NOMO-1 treated with DMSO at 0.1 percent for 48 hours (cell line): Measurements from ENCODE around the gene AGPAT2.
"Not testable (repeated sequence)": the region's sequence is repeated elsewhere in the genome, so short reads cannot be mapped to it uniquely, and the experiment has no call there.

ENCODE experiments used
- DNase-seq: peaks from one replicate; lab custom pipeline; 2025; ENCODE audit not compliant: unreplicated experiment; lab: John Stamatoyannopoulos, UW

The AGPAT2 gene

GRCh38 chr9:136720898-136721338 is 33.7 kb upstream of the AGPAT2 start:
- DNase-seq: no peak

GRCh38 chr9:136720251-136720897 is 33.1 kb upstream of the AGPAT2 start:
- DNase-seq: no peak

DNA sequence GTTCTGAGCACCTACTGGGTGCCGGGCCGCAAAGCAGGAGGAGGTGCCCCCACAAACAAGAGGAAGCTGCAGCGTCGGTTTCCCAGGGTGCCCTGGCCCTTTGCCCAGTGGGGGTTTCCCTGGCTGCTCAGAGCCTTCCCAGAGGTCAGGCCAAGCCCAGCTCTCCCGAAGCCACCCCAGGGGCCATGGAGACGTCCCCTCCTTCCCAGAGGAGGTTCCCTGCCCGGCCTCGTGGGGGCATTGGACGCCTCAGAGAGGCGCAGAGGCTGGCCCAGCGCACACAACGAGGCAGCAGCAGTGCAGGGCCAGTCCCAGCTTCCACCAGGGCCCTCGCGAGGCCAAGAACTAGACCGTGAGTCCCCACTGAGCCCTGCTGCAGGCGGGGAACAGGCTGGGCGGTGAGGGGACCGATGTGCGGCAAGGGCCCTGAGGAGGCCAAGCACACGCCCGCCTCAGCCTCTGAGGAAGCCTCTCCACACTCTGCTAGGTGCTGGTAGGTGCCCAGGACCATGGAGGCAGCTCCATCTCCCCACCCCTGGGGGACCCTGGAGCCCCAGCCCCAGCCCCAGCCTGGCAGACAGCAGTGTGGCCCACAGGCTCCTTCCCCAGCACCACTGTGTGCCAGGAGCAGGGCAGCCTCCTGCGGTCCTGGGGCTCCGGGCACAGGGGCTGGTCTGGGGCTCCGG is 32.1 kb upstream of the AGPAT2 start:
- no peak for DNase-seq

DNA sequence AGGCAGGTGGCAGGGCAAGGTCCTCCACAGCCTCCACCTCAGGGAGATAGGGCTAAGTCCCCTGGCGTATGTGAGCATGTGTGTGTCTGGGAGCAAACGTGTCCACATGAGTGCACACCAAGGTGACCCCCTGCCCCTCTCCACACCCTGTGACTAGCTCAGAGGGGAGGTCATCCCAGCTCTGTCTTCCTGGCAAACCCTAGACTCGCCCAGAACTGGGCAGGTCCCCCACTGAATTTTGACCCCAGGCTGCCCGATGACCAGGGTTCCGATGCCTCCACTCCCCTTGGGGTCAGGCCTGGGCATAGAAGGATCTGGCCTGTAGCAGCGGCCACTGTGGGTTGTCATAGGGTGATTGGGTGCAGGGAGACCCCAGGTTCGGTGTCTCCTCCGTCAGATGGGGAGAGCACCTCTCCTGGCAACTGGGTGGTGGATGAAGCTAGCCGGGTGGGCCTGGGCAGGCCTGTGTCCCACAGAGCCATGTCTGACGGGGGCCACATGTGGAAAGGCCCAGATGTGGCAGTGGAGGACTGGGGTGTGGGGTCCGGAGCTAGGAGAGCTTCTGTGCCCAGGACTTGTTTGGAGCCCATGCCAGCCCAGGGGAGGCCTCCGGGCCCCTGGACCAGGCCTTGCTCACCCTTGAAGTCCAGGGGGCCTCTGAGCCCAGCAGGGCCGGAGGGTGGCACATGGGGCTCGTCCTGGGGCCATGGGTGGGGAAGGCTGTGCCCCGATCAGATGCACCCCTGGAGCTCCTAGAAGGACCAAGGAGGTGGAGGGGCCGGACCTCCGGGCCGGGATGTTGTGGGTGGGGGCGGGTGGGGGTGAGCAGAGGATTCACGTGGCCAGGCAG is 31.3 kb upstream of the AGPAT2 start:
- DNase-seq: no peak

- no peak for DNase-seq
Measured at GRCh38 chr9:136717399-136717798, 30.1 kb upstream of the AGPAT2 start.

GRCh38 chr9:136714893-136715274 is 27.6 kb upstream of the AGPAT2 start:
- no peak for DNase-seq

DNA sequence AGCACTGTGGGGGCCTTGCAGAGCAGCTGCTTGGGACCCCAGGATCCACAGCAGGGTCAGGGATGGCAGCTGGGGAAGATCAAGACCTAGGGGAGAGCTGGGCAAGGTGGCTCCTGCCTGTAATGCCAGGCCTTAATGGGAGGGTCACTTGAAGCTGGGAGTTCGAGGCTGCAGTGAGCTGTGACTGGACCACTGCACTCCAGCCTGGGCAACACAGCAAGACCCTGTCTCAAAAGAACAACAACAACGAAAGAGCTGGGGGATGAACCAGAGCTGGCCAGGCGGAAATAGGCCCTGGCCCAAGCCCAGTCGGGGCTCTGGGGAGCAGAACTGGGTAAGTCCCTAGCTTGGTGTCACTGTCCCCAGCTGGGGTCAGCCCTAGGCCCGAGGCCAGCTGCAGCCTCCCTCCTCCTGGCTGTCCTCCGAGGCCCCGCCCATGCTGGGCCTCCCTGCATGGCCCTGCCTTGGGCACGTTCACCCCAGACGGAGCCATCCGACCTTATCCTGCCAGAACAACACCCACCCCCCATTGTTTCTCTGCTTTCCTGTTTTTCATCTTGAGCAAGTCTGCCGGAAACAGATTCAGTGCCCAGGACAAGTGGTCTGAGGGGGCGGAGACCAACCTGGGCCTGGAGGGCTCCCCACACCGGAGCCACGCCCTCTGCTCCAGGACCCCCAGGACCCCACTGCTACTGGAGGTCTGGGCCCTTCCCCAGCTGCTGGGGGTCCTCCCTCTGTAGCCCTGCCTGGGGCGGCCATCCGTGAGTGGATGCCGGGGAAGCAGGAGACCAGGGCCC is 27.0 kb upstream of the AGPAT2 start:
- no peak for DNase-seq

- no peak for DNase-seq
Measured at GRCh38 chr9:136713550-136713949, 26.3 kb upstream of the AGPAT2 start.

GRCh38 chr9:136712690-136713544 is 25.7 kb upstream of the AGPAT2 start:
- no peak for DNase-seq

GRCh38 chr9:136711751-136712689 is 24.8 kb upstream of the AGPAT2 start, which contains the start of gene DIPK1B:
Gene DIPK1B, plus strand, starts transcription at chr9:136712572. Its CDS starts 94 bp downstream, at chr9:136712666.
- no peak for DNase-seq

GRCh38 chr9:136711219-136711648 is 24.0 kb upstream of the AGPAT2 start:
- not testable (repeated sequence) for DNase-seq

- no peak for DNase-seq
Measured at GRCh38 chr9:136710543-136710942, 23.3 kb upstream of the AGPAT2 start.

DNA sequence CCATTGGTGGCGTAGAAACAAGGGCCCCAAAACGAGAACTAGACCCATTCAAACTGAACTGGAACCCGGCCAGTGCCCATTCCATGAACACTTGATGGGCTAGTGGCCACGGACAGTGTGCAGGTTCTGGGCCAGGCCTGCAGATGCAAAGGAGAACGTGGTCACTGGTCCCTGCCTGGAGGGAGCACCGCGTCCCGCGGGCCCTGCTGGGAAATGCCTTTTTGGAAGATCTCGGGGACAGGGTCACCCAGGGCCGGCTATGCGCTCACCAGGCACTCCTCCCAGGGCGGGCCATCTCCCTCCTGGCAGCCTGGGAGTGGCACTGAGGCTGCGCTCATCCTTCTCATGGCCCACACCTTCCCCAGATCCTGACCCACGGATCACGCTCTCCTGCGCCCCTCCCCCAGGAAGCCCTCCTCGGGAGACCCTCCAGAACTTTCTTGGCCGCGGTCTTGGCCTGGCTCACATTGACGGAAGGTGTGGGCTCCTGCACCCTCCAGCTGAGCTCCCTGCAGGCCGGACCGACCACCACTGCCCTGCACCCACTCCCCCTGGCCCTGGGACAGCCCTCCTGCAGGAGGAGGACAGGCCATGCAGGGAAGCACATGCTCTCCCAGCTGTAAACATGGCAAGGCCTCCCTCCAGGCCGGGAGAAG is 22.3 kb upstream of the AGPAT2 start:
- DNase-seq: no peak

DNA sequence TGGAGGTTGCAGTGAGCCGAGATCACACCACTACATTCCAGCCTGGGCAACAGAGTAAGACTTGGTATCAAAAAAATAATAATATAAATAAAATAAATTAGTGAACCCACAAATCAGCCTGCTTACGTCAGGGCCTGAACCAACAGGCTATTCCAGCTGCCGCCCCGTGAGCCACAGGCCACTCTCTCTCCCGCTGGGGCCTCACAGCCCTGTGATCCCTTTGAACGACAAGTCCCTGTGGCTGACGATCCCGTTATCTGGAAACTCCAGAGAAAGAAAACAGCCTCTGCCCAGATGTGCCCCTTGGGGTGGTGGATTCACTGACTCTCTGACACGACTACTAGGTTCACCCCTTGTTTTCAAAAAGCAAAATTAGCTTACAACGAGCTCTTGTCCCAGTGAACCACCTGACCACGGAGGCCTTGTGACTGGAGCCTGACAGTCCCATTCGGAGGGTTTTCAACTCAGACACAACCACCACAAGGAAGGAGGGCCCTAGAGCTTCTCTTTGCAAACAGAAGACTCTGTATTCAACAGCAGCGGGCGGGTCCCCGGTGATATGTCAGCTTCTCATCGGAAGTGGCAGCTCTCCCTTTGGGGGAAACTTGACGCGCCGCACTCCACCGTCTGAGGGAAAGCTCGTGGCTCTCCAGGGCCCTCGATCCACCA is 20.7 kb upstream of the AGPAT2 start:
- DNase-seq: no peak

DNA sequence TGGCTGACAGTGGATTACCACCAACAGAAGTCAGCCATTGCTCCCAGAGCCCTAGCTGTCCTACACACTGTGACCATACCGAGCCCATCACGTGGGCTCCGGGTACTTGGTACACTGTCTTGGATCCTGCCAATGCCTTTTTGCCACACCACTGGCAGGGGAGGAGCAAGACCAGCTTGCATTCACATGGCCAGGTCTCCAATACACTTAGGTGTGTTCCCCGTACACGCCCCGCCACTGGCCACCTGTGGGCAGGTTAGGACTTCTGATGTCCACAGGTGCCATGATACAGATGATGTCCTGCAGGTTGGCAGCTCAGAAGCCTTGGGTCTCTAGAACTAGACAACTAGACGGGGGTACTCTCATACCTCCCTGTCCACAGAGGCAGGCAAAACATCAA is 19.8 kb upstream of the AGPAT2 start:
- no peak for DNase-seq

GRCh38 chr9:136705564-136705963 is 18.3 kb upstream of the AGPAT2 start:
- DNase-seq: peak; percentile 61

- not testable (repeated sequence) for DNase-seq
Measured at GRCh38 chr9:136704741-136705140, 17.5 kb upstream of the AGPAT2 start.
